LNCAP (cell line): Measurements from ENCODE around the gene PSMD6.

Experiments
- TF ChIP-seq, protein P1 (sequence below): fragments of 450-650 bp; IDR thresholded peaks from 2 replicates; pipeline ENCODE4 v1.5.1; 2017; ENCODE audit warnings: mild to moderate bottlenecking

PSMD6 gene

DNA sequence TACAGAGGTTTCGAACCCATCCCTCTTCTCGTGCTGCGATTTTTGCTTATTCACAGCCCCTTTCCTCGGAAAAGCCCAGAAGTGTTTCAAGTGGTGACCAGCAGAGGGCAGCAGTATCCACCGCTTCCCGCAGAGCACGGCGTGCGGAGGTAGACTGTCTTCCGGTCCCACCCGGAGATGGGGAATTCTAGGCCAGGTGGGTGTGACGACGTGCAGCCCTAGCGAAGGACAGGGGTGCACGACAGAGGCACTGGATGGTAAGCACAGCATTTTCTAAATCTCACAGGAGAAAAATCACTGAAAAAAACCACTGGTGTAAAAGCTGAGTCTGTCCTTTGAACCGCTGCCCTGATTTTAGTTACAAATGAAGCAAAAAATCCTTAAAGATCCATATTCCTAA lies 7.4 kb upstream of the PSMD6 start:
- TF ChIP-seq, protein P1, sequence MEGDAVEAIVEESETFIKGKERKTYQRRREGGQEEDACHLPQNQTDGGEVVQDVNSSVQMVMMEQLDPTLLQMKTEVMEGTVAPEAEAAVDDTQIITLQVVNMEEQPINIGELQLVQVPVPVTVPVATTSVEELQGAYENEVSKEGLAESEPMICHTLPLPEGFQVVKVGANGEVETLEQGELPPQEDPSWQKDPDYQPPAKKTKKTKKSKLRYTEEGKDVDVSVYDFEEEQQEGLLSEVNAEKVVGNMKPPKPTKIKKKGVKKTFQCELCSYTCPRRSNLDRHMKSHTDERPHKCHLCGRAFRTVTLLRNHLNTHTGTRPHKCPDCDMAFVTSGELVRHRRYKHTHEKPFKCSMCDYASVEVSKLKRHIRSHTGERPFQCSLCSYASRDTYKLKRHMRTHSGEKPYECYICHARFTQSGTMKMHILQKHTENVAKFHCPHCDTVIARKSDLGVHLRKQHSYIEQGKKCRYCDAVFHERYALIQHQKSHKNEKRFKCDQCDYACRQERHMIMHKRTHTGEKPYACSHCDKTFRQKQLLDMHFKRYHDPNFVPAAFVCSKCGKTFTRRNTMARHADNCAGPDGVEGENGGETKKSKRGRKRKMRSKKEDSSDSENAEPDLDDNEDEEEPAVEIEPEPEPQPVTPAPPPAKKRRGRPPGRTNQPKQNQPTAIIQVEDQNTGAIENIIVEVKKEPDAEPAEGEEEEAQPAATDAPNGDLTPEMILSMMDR: peak; percentile 80

DNA sequence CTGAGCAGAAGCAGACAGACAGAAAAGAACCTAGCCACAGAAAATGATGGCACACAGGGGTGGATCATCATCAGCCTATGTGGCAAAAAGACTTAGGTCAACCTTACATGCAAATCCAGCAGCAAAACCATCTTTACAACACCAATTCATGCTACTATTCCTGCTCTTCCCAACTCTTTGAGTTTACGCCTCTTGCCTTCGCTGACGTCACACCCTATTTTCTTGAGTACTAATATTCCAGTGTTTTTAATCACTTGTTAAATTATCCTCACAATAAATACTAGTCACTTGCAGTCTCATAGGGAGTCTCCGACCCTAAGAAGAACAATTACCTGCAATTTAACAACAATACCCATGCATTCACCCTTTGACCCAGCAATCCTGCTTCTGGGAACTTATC lies 6.0 kb upstream of the PSMD6 start:
- TF ChIP-seq, protein P1: no peak

DNA sequence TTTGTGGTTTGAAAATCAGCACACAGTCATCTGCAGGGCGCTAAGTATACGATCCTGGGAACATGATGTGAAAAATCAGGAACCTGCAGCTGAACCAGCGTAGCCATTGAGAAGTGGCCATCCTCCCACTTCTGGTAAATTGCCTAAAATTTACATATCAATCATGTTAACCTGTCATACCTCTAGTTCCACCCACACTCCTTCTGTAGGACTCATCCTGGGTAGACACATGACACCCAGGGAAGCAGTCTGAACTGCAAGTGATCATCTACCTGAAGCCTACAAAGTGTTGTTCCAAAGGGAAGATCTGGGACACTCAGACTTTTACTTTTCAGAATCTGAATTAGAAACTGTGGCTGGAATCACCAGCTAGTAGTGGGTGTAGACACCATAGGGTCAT lies 5.5 kb upstream of the PSMD6 start:
- TF ChIP-seq, protein P1: no peak

DNA sequence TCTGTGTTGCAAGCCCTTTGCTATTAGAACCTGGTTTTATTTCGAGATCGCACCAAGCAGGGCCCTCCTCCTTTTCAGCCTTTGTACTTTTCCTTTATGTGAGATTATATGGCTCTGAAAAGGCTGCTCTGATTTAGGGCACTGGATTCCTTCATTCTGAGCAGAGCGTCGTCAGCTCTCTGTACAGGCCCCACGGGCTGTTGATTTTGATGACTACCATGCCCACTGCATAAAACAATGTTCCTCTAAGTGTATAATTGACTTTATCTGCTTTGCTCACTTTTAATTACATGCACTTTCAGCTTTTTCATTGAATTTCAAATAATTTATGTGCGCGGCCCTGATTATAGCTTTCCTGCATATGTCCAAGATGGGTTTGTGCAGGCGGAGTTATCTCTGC lies 4.4 kb upstream of the PSMD6 start:
- TF ChIP-seq, protein P1: no peak

DNA sequence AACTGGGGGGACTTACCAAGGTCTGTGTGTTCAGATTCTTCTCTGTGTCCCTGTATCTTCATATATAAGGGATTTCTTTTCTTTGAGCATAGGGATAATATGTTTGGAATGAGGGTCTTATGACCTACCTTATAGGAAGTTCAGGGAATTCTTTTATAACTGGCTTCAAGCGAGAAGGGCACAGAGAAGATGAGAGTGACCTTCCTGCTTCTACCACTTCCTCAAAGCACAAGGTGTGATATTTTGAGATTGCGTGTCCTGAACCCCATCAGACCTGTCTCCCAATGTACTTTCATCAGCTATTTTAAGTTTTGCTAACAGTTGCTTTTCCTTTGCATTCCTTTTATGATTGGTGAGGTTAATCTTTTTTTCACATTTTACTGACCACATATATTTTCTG lies 3.1 kb upstream of the PSMD6 start:
- TF ChIP-seq, protein P1: no peak

DNA sequence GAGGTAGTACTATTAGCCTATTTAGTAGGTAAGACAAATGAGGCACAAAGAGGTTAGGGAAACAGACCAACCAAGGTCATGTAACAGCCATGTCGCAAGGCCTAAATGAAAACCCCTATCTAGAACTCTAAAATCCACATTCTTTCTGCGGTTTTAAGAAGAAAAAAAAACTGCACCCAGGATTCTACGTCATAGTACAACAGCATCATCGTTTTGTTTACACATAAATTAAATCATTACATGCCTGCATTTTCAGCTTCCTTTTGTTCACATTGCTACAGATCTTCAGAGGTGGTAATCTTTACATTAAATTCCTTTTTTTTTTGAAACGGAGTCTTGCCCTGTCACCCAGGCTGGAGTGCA lies 548 bp upstream of the PSMD6 start:
- TF ChIP-seq, protein P1: no peak

DNA sequence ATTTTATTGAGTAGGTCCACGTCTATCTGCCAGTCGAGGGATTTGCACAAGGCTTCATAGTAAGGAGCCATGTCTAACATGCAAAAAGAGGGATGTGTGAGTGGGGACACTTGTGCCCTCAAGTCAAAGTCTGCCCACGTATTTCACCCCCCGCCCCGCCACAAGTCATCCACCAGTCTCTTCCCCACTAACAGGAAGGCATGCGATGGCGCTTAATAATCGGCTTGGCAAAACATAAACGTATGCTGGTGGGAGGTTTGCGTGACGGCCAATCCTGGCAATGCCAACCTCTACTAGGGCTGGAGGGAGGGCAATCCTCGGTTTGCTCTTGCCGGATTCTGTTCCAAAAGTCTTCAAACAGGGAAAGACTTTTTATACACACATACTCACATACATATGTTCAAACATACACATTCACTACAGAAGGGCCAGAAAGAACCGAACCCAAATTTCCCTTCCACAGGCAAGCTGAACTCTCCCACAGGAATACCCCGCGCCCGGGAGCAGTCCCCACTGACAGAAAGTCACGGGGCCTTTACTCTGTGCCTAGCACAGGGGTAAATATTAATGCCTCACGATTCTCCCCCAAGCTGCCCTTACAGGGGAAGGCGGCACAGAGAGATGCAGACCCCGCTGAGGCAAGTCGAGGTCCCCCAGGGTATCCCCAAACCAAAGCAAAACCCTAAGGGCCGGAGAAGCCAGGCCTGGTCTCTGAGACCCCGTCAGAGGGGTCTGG lies 675 bp downstream of the PSMD6 start:
- TF ChIP-seq, protein P1: no peak

DNA sequence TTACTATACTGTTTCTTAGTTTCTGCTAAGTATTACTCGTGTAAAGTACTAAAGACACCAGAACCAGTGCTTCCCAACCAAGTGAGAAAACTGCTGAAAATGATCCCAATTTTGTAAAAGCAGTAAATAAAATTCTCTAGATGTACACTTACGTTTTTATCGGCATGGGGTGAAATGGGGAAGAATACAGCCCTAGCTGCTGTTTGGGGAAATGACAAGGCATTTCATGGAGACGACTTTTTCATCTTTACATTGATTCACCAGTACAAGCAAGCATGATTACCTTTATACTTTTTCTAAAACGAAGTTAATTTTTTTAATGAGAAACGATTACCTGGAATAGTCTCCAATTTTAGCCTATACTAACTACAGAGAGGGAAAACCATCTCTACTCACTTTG lies 1.4 kb downstream of the PSMD6 start:
- TF ChIP-seq, protein P1: no peak
